GM12875 (cell line): Measurements from ENCODE around the gene NAA10.

Experiments used
- H3K4me3 ChIP-seq: one replicate; pipeline ENCODE4 v1.5.1; 2011; ENCODE audit warnings: low read depth, low read length, control low read depth
- TF ChIP-seq, protein P1 (sequence below): IDR thresholded peaks from 2 replicates; pipeline ENCODE4 v1.5.1; 2011; ENCODE audit warnings: low read depth, mild to moderate bottlenecking, control low read depth, inconsistent platforms, low read length, moderate library complexity, borderline replicate concordance; ENCODE audit not compliant: insufficient read depth

Gene NAA10

DNA sequence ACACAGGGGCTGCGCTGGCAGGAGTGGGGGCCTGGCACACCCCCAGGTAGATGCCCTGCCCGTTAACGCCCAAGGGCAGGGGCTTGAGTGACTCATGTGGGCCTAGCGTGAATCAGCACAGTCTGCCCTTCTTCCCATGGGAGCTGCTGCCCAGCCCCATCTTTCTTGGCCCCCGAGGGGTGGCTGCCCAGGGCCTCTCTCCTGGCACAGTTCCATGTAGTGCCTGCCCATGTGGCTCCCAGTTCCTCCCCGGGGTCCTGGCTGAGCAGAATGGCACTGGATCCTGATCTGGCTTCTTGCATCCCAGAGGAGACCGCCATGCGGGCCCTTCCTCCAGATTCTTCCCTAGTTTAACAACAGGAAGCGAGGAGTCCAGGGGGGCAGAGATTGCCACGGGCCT is 32.5 kb downstream of the NAA10 start:
- no peak overlapping the region for H3K4me3 ChIP-seq
- TF ChIP-seq, protein P1, sequence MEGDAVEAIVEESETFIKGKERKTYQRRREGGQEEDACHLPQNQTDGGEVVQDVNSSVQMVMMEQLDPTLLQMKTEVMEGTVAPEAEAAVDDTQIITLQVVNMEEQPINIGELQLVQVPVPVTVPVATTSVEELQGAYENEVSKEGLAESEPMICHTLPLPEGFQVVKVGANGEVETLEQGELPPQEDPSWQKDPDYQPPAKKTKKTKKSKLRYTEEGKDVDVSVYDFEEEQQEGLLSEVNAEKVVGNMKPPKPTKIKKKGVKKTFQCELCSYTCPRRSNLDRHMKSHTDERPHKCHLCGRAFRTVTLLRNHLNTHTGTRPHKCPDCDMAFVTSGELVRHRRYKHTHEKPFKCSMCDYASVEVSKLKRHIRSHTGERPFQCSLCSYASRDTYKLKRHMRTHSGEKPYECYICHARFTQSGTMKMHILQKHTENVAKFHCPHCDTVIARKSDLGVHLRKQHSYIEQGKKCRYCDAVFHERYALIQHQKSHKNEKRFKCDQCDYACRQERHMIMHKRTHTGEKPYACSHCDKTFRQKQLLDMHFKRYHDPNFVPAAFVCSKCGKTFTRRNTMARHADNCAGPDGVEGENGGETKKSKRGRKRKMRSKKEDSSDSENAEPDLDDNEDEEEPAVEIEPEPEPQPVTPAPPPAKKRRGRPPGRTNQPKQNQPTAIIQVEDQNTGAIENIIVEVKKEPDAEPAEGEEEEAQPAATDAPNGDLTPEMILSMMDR: no peak

DNA sequence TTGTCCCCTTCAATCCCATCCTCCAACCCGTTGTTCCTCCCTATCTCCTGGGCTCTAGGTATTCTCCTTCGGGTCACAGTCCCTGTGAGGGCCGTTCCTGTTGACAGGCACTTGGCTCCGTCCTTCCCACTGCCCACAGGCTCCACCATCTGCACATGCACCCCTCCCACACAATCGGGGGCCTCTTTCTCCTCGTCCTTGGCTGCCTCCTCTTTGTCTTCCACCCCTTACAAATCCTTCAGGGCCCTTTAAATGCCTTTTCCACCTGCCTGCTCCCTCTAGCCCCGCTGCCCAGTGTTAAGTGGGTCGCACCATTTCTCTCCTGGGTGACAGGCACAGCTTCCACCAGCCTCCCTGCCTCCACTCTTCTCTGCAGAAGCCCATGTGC is 33.1 kb downstream of the NAA10 start:
- H3K4me3 ChIP-seq: no peak overlapping the region
- TF ChIP-seq, protein P1: no peak

DNA sequence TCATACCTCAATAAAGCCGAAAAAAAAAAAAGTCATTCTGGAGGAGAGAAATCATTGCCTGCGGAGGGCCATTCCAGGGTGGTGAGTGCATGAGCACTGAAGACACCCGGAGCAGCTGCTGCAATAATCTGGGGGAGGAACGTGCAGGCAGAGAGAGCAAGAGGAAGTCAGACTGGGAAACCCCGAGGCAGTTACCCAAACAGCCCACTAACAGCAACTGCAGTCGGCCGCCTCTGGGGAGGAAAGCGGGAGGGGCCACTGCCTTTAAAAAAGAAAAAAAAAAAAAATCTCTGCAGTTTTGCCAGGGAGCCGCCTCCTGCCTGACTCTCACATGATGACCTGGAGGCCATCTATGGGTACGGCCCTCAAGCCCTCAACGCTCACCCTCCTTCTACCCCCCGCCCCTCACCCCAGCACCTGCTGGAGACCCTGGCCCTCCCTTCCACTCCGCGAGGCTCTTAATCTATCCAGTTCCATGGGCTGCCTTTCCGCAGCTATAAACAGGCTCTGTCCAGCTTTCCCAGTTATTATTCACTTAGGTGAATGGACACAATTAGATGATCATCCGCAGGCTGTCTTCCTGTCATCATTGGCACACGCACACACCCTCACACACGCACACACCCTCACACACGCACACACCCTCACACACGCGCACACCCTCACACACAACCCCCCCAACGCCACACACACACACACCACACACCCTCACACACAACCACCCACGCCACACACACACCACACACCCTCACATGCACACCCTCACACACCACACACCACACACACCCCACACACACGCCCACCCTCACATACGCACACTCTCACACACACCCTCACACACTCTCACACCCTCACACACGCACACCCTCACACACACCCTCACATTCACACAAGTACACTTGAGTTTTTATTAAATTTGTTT is 33.7 kb downstream of the NAA10 start:
- TF ChIP-seq, protein P1: no peak
- H3K4me3 ChIP-seq: no peak overlapping the region

DNA sequence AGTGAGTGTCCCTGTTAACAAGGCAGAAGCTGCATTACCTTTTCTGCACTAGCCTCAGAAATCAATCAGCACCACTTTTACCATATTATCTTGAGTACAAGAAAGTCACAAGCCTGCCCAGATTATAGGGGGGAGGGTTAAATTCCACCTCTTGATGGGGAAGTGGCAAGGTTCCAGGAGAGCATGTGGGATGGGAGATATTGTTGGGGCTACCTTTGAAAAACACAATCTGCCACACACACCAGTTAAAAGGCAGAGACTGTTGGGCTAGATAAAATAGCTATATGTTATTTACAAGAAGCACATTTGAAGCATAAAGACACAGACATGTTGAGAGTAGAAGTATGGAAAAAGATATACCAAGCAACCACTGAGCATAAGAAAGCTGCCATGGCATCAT is 36.9 kb downstream of the NAA10 start:
- TF ChIP-seq, protein P1: no peak
- no peak overlapping the region for H3K4me3 ChIP-seq

DNA sequence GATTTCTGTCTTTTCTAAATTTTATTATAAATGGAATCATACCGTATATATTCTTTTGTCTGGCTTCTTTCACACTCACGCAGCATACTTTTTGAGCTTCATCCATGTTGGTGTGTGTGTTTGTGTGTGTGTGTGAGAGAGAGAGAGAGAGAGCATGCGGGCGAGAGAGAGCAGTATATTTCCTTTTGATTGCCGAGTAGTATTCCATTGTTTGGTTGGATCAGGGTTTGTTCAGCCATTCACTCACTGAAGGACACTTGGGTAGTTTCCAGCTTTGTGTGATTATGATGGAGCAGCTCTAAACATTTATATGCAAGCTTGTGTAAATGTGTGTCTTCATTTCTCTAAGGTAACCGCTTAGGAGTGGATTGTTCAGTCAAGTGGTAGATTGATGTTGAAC is 45.7 kb downstream of the NAA10 start:
- TF ChIP-seq, protein P1: no peak
- no peak overlapping the region for H3K4me3 ChIP-seq

DNA sequence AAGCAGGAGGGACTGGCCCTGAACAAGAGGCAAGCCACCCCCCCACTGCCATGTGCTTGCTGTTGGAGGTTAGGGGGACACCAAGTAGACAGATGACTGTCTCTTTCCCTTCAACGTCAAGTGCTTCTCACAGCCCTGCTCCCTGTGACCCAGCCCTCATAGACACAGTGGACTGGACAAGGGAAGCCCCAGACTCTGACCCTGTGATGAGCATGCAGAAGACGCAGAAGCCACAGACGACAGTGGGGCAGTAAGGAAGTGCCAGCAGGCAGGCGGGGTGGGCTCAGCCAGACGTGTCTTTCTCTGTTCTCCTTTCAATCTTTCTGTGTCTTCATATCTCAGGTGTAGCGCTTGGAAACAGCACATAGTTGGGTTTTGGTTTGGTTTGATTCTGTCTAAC is 46.5 kb downstream of the NAA10 start:
- TF ChIP-seq, protein P1: no peak
- H3K4me3 ChIP-seq: no peak overlapping the region

DNA sequence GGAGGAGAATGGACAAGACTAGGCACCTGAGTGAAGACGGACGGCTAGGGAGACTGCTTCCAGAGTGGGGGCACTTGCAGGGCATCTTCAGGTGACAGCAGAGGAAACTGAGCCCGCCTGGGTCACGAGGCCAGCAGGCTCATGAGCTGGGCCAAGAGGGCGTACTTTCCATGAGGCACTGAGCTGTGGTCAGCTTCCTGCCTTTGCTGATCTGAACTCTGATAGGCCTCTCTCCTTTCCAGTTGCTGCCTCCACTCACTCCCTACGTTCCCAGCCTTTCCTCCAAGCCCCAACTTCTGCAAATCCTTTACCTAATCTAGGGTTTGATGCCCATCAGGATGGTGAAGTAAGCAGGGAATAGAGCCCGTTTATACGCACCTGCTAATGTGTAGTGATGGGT is 47.5 kb downstream of the NAA10 start:
- TF ChIP-seq, protein P1: no peak
- H3K4me3 ChIP-seq: no peak overlapping the region
